GM23248 (cell line): ENCODE measurements around the gene ULK4. TPM values are rescaled to one million over a fixed set of nuclear protein-coding genes. Genes with fewer than 3 reads are reported as not detected.

ENCODE experiments used
- DNase-seq: peaks from one replicate; pipeline ENCODE4 v3.0.0-alpha.2; 2015
- H2AFZ ChIP-seq: fragments of 200-600 bp; sonication (generic); 2 replicates; pipeline ENCODE4 v1.6.1; 2016; ENCODE audit warnings: antibody characterized with exemption
- H3F3A ChIP-seq: fragments of 200-600 bp; sonication (generic); 2 replicates; pipeline ENCODE4 v1.6.1; 2016; ENCODE audit warnings: mild to moderate bottlenecking, antibody characterized with exemption, mixed run types; ENCODE audit not compliant: insufficient read depth
- H3K27ac ChIP-seq: fragments of 200-600 bp; sonication (generic); 2 replicates; pipeline ENCODE4 v1.5.1; 2016; ENCODE audit warnings: mild to moderate bottlenecking
- H3K27me3 ChIP-seq: fragments of 200-600 bp; sonication (generic); replicated peaks from 2 replicates; pipeline ENCODE4 v1.6.1; 2016; ENCODE audit warnings: mild to moderate bottlenecking; ENCODE audit not compliant: insufficient read depth
- H3K36me3 ChIP-seq: fragments of 200-600 bp; sonication (generic); 2 replicates; pipeline ENCODE4 v1.6.1; 2016; ENCODE audit warnings: low read depth, mild to moderate bottlenecking
- H3K4me1 ChIP-seq: fragments of 200-600 bp; sonication (generic); 2 replicates; pipeline ENCODE4 v1.6.1; 2016; ENCODE audit warnings: mild to moderate bottlenecking; ENCODE audit not compliant: insufficient read depth
- H3K4me2 ChIP-seq: fragments of 200-600 bp; sonication (generic); one replicate; pipeline ENCODE4 v1.6.1; 2016; ENCODE audit warnings: mild to moderate bottlenecking; ENCODE audit not compliant: unreplicated experiment
- H3K4me3 ChIP-seq: fragments of 200-600 bp; sonication (generic); 2 replicates; pipeline ENCODE4 v1.5.1; 2016; ENCODE audit warnings: mild to moderate bottlenecking
- H3K79me2 ChIP-seq: fragments of 200-600 bp; sonication (generic); 2 replicates; pipeline ENCODE4 v1.6.1; 2016; ENCODE audit warnings: mild to moderate bottlenecking; ENCODE audit not compliant: insufficient read depth
- H3K9ac ChIP-seq: fragments of 200-600 bp; sonication (generic); 2 replicates; pipeline ENCODE4 v1.6.1; 2016; ENCODE audit warnings: mild to moderate bottlenecking
- H3K9me2 ChIP-seq: fragments of 200-600 bp; sonication (generic); 2 replicates; pipeline ENCODE4 v1.6.1; 2016; ENCODE audit warnings: mixed run types, mild to moderate bottlenecking, moderate library complexity; ENCODE audit not compliant: insufficient read depth
- H3K9me3 ChIP-seq: fragments of 200-600 bp; sonication (generic); one replicate; pipeline ENCODE4 v1.6.1; 2017; ENCODE audit warnings: low read depth
- H4K20me1 ChIP-seq: fragments of 200-600 bp; sonication (generic); 2 replicates; pipeline ENCODE4 v1.6.0; 2016; ENCODE audit not compliant: insufficient read depth
- EZH2 ChIP-seq: fragments of 200-600 bp; sonication (generic); IDR thresholded peaks from 2 replicates; pipeline ENCODE4 v1.6.1; 2018; ENCODE audit warnings: antibody characterized with exemption, mild to moderate bottlenecking; ENCODE audit not compliant: insufficient read depth, poor library complexity, severe bottlenecking
- EZH2phosphoT487 ChIP-seq: fragments of 200-600 bp; sonication (generic); IDR thresholded peaks from 2 replicates; pipeline ENCODE4 v1.6.1; 2018; ENCODE audit warnings: antibody characterized with exemption, moderate library complexity, mild to moderate bottlenecking, low read depth; ENCODE audit not compliant: insufficient read depth
- WGBS, 2 experiments: methylation state at CpG; one replicate each; pipeline ENCODE4 v1.1.6; 2015 to 2017; ENCODE audit warnings: low lambda C conversion rate in 2 of 2, low coverage in 1 of 2; ENCODE audit errors: missing lambda C conversion rate in 2 of 2; 5-methylcytosine and 5-hydroxymethylcytosine counted together
- in situ Hi-C: fragments of 300-500 bp; cut with MboI; formaldehyde crosslinking; loops from 2 replicates; pipeline ENCODE4 v1.15.0; 2020
- polyA plus RNA-seq: library from polyadenylated mRNA; unstranded; fragments of >200 nt; fragmentation: Nextera tagmentation; extraction: Ambion mirVana; gene quantifications from 2 replicates; pipeline ENCODE4 v1.2.1, GENCODE V29; 2016
- total RNA-seq: library from RNA; depleted of rRNA; stranded (reverse); fragments of >200 nt; shearing (Covaris generic); gene quantifications from 2 replicates; pipeline ENCODE4 v1.2.3, GENCODE V29; 2014

ULK4 gene
- total and polyA plus RNA-seq, 2 experiments from 2014 or later: 3.5 to 20.3 TPM

DNA sequence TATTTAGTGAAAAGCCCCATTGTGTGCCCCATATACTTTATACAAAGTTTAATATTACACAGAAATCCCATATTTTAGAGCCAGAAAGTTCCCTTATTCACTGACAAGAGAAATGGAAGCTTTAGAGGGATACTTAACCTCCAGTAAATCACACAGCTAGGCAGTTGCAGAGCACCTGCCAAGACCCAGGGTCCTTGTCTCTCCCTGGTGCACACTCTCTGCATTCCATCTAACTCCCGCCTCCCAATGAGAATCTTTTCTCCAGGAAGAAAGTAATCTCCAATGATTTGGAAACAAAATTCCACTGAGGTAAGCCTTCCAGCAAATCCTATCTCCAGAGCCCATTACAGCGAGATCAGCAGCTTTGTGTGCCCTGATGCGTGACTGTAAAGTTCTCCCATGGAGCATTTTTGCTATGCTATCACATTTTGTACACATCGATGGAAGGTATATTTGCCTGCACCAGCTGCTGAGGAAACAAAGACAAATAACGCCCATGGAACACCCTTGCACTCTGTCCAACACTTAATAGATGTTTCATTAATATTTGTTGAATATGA is 41.4 kb downstream of the ULK4 start:
- Histone ChIP-seq H3K9ac (no peak overlapping the region), H4K20me1 (no peaks in the 10 kb centered on the region), H3K27me3 (no peaks in the 10 kb centered on the region), H3K36me3 (no peaks in the 10 kb centered on the region), H3K4me1 (no peaks in the 10 kb centered on the region), H3K9me2 (no peaks in the 10 kb centered on the region), H3K4me3 (no peak overlapping the region), H3K79me2 (no peaks in the 10 kb centered on the region), H2AFZ (no peak overlapping the region), H3K9me3 (no peaks in the 10 kb centered on the region), H3K27ac (no peak overlapping the region), H3F3A (no peaks in the 10 kb centered on the region), H3K4me2 (no peak overlapping the region)
- in situ Hi-C loops: no loop called here
- TF ChIP-seq EZH2 (no peak), EZH2phosphoT487 (no peak)
- 98% methylated on average over 5 of the region's 5 CpGs for WGBS, 2 experiments
- no peak for DNase-seq

DNA sequence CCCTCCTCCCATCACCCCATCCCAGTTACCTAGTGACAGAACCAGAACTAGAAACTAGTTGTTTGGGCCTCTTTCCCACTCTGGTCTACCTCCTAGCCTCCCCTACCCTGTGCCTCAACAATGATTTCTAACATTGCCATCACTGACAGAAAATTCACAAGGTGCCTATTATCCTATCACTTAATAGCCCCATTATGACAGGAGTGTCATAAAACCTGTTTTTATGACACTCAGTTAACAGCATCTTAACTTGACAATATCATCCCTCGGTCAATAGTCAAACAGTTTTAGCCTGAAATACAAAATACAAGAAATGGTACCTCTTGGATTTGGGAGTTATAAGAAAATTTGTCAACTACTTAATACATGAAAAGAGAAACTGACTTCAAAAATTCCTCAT is 46.5 kb downstream of the ULK4 start:
- WGBS, 2 experiments: 85 to 90% methylated on average over 1 of the region's 1 CpG
- no peaks in the 10 kb centered on the region for H4K20me1 ChIP-seq
- H3K4me3 ChIP-seq: no peak overlapping the region
- no peak overlapping the region for H3K4me2 ChIP-seq
- H3K4me1 ChIP-seq: no peaks in the 10 kb centered on the region
- H3K27me3 ChIP-seq: no peaks in the 10 kb centered on the region
- no peaks in the 10 kb centered on the region for H3K36me3 ChIP-seq
- H3K79me2 ChIP-seq: no peaks in the 10 kb centered on the region
- TF ChIP-seq EZH2phosphoT487 (no peak), EZH2 (no peak)
- no peaks in the 10 kb centered on the region for H3F3A ChIP-seq
- H3K27ac ChIP-seq: no peak overlapping the region
- DNase-seq: no peak
- H3K9ac ChIP-seq: no peak overlapping the region
- in situ Hi-C loops: no loop called here
- H3K9me2 ChIP-seq: no peaks in the 10 kb centered on the region
- no peak overlapping the region for H2AFZ ChIP-seq
- H3K9me3 ChIP-seq: no peaks in the 10 kb centered on the region

DNA sequence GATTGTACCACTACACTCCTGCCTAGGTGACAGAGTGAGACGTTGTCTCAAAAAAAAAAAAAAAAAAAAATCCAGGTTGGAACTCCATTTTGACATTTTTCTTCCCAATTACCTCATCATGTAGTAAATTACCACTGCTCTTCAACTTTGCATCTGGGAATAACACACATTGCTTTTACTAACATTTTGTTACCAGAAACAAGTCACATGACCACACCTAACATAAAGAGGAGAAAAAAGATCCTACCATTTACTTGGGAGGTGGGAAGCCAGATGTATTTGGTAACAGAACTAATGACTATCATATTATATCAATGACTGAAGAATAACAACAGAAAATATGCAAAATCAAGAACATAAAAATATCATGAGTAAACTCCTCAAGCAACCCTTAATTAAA is 49.6 kb downstream of the ULK4 start:
- no peaks in the 10 kb centered on the region for H3K9me3 ChIP-seq
- in situ Hi-C loops: no loop called here
- H3K9me2 ChIP-seq: no peaks in the 10 kb centered on the region
- H3F3A ChIP-seq: no peaks in the 10 kb centered on the region
- WGBS, 2 experiments: 89 to 90% methylated on average over 1 of the region's 1 CpG
- H3K27me3 ChIP-seq: no peaks in the 10 kb centered on the region
- H3K9ac ChIP-seq: no peak overlapping the region
- no peak for TF ChIP-seq EZH2phosphoT487
- TF ChIP-seq EZH2: no peak
- H4K20me1 ChIP-seq: no peaks in the 10 kb centered on the region
- H3K4me3 ChIP-seq: no peak overlapping the region
- H3K36me3 ChIP-seq: no peaks in the 10 kb centered on the region
- H3K4me1 ChIP-seq: no peaks in the 10 kb centered on the region
- H3K79me2 ChIP-seq: no peaks in the 10 kb centered on the region
- no peak for DNase-seq
- no peak overlapping the region for H2AFZ ChIP-seq
- H3K4me2 ChIP-seq: no peak overlapping the region
- no peak overlapping the region for H3K27ac ChIP-seq

DNA sequence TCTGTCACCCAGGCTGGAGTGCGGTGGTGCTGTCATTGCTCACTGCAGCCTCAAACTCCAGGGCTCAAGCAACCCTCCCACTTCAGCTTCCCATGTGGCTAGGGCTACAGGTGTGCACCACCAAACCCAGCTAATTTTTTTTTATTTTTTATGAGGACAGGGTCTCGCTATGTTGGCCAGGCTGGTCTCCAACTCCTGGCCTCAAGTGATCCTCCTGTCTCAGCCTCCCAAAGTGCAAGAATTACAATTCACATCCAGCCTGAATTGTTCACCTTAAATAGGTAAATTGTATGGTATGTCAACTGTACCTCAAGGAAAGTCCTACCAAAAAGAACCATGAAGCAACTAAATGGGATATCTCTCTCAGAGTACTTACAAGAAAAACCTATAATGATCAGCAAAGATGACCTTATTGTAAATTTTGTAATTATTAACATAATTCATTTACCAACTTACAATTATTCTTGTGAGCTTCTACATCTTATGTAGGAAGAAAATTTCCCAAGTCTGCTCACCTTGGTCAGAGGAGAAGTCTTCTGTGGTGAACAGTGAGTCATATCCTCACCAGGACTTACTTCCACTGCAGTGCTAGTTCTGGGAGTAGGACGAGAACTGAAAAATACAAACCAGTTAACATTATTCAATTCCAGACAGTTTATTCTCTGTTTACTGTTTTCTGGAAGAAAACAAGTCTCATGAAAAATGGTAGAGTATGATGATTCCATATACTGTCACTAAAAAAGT is 54.4 kb downstream of the ULK4 start:
- Histone ChIP-seq H3K27ac (no peak overlapping the region), H3K36me3 (no peaks in the 10 kb centered on the region), H3K4me3 (no peak overlapping the region), H3F3A (no peaks in the 10 kb centered on the region), H3K4me1 (no peaks in the 10 kb centered on the region), H4K20me1 (no peaks in the 10 kb centered on the region), H3K9ac (no peak overlapping the region), H2AFZ (no peak overlapping the region), H3K4me2 (no peak overlapping the region), H3K27me3 (no peaks in the 10 kb centered on the region), H3K9me3 (no peaks in the 10 kb centered on the region), H3K79me2 (no peaks in the 10 kb centered on the region), H3K9me2 (no peaks in the 10 kb centered on the region)
- in situ Hi-C loops: loop anchor here (10.0 kb wide), 2 partner anchors 197 to 287 kb away; no protein-coding TSS in a partner anchor
- TF ChIP-seq EZH2: no peak
- TF ChIP-seq EZH2phosphoT487: no peak
- DNase-seq: peak; percentile 38
- WGBS, 2 experiments: 90 to 95% methylated on average over 3 of the region's 3 CpGs
